GM21390 (cell line): ENCODE measurements around the gene HS3ST3B1.

Source experiments
- ATAC-seq: cut with Tn5 transposase; IDR thresholded peaks from one replicate; pipeline ENCODE4 v1.9.1; 2021; ENCODE audit not compliant: unreplicated experiment

HS3ST3B1 gene

GRCh38 chr17:14300575-14301278 is at the start of gene HS3ST3B1:
TSS of gene HS3ST3B1 (plus strand) at chr17:14301081. CDS start at chr17:14301519, 438 bp downstream.
- peak; percentile 84 for ATAC-seq

- ATAC-seq: no peak
These were observed 39.5 kb upstream of the HS3ST3B1 start for GRCh38 chr17:14261406-14261805.

GRCh38 chr17:14268264-14268663 is 32.6 kb upstream of the HS3ST3B1 start:
- ATAC-seq: no peak

GRCh38 chr17:14269473-14269872 is 31.4 kb upstream of the HS3ST3B1 start:
- no peak for ATAC-seq

GRCh38 chr17:14270508-14270907 is 30.4 kb upstream of the HS3ST3B1 start:
- ATAC-seq: no peak

- ATAC-seq: no peak
These were observed 24.2 kb upstream of the HS3ST3B1 start for GRCh38 chr17:14276535-14277250.

- ATAC-seq: no peak
These were observed 19.4 kb upstream of the HS3ST3B1 start for GRCh38 chr17:14281530-14281929.

GRCh38 chr17:14282726-14283125 is 18.2 kb upstream of the HS3ST3B1 start:
- no peak for ATAC-seq

GRCh38 chr17:14289162-14289561 is 11.7 kb upstream of the HS3ST3B1 start:
- no peak for ATAC-seq

- no peak for ATAC-seq
These were observed 6.0 kb upstream of the HS3ST3B1 start for GRCh38 chr17:14294876-14295275.

- no peak for ATAC-seq
These were observed 5.2 kb upstream of the HS3ST3B1 start for GRCh38 chr17:14295676-14296075.

GRCh38 chr17:14296166-14296910 is 4.5 kb upstream of the HS3ST3B1 start:
- ATAC-seq: no peak

GRCh38 chr17:14297161-14297851 is 3.6 kb upstream of the HS3ST3B1 start:
- no peak for ATAC-seq

GRCh38 chr17:14298221-14298946 is 2.5 kb upstream of the HS3ST3B1 start:
- ATAC-seq: no peak

GRCh38 chr17:14298947-14299279 is 2.0 kb upstream of the HS3ST3B1 start:
- no peak for ATAC-seq

- no peak for ATAC-seq
These were observed 1.4 kb upstream of the HS3ST3B1 start for GRCh38 chr17:14299280-14300141.

- ATAC-seq: peak; percentile 7
These were observed 604 bp downstream of the HS3ST3B1 start for GRCh38 chr17:14301279-14302090.

GRCh38 chr17:14302091-14302430 is 1.2 kb downstream of the HS3ST3B1 start:
- ATAC-seq: peak; percentile 35
